ENCODE results near the gene ST14.

DNA sequence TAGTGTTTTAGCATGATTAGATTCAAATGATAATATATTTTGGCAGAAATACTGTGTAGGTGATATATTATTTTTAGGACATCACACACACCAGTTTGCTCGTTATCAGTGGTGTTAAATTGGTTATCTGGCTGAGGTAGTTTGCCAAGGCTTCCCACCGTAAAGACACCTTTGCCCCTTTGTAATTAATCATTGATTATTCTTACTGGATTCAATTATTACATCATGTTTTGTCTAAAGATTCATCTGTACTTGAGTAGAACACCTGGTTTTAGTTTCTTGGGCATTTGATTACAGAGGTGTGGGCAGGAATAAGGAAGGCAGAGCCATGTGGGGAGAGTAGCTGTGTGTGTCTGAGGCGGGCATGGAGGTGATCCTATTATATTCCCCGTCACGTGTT, 39.5 kb upstream of the ST14 start:
- TF ChIP-seq YY1 (IDR thresholded peaks at IDR 0.05; ENCODE audit: insufficient read depth, insufficient read length) (no peak), ZNF274 (IDR thresholded peaks at IDR 0.05; ENCODE audit: low read depth, low read length) (no peak)

Measured in NT2/D1 (cell line).